GM19324 (cell line): ENCODE measurements around the gene PALMD.
A peak's percentile ranks its signal among the peaks of the same experiment; 100 is the strongest.

Experiments used
- ATAC-seq: cut with Tn5 transposase; IDR thresholded peaks from one replicate; pipeline ENCODE4 v1.9.1; 2021; ENCODE audit warnings: mild to moderate bottlenecking, moderate library complexity; ENCODE audit not compliant: unreplicated experiment, low FRiP score

PALMD gene

GRCh38 chr1:99682291-99682751 is 36.4 kb downstream of the PALMD start:
- no peak for ATAC-seq

- ATAC-seq = peak; percentile 95
These were observed 39.7 kb downstream of the PALMD start for GRCh38 chr1:99685516-99686180.

- no peak for ATAC-seq
These were observed 45.3 kb downstream of the PALMD start for GRCh38 chr1:99691175-99691574.

GRCh38 chr1:99696616-99697015 is 50.7 kb downstream of the PALMD start:
- ATAC-seq = no peak

GRCh38 chr1:99697580-99697979 is 51.7 kb downstream of the PALMD start:
- no peak for ATAC-seq

GRCh38 chr1:99700020-99700419 is 54.1 kb downstream of the PALMD start:
- ATAC-seq = no peak

- ATAC-seq = no peak
These were observed 56.3 kb downstream of the PALMD start for GRCh38 chr1:99702221-99702620.

GRCh38 chr1:99704356-99704816 is 58.5 kb downstream of the PALMD start:
- no peak for ATAC-seq

- no peak for ATAC-seq
These were observed 59.5 kb downstream of the PALMD start for GRCh38 chr1:99705385-99705784.

- ATAC-seq = no peak
These were observed 61.7 kb downstream of the PALMD start for GRCh38 chr1:99707535-99708142.

GRCh38 chr1:99710994-99711393 is 65.1 kb downstream of the PALMD start:
- no peak for ATAC-seq

- no peak for ATAC-seq
These were observed 67.1 kb downstream of the PALMD start for GRCh38 chr1:99713006-99713405.

- ATAC-seq = no peak
These were observed 71.1 kb downstream of the PALMD start for GRCh38 chr1:99717005-99717404.

GRCh38 chr1:99723251-99723650 is 77.3 kb downstream of the PALMD start:
- ATAC-seq = no peak

GRCh38 chr1:99725996-99726395 is 80.1 kb downstream of the PALMD start:
- no peak for ATAC-seq

GRCh38 chr1:99726407-99726806 is 80.5 kb downstream of the PALMD start:
- no peak for ATAC-seq

GRCh38 chr1:99726818-99727217 is 80.9 kb downstream of the PALMD start:
- ATAC-seq = no peak

GRCh38 chr1:99727575-99728185 is 81.8 kb downstream of the PALMD start:
- no peak for ATAC-seq

- no peak for ATAC-seq
These were observed 82.8 kb downstream of the PALMD start for GRCh38 chr1:99728494-99729235.

GRCh38 chr1:99731384-99731783 is 85.5 kb downstream of the PALMD start:
- ATAC-seq = no peak

GRCh38 chr1:99735852-99736251 is 89.9 kb downstream of the PALMD start:
- no peak for ATAC-seq
